Activated gamma-delta T cell treated with anti-CD3 and anti-CD28 coated beads, Interleukin-2, amount 50 U/mL, for 16 hours (primary cell): ENCODE data around the gene CDYL2.

Source experiments
- DNase-seq: peaks from one replicate; pipeline ENCODE4 v3.0.0-alpha.2; 2020; ENCODE audit warnings: low read depth

Gene CDYL2

GRCh38 chr16:80704751-80705505 is 99.5 kb downstream of the CDYL2 start:
- no peak for DNase-seq

DNA sequence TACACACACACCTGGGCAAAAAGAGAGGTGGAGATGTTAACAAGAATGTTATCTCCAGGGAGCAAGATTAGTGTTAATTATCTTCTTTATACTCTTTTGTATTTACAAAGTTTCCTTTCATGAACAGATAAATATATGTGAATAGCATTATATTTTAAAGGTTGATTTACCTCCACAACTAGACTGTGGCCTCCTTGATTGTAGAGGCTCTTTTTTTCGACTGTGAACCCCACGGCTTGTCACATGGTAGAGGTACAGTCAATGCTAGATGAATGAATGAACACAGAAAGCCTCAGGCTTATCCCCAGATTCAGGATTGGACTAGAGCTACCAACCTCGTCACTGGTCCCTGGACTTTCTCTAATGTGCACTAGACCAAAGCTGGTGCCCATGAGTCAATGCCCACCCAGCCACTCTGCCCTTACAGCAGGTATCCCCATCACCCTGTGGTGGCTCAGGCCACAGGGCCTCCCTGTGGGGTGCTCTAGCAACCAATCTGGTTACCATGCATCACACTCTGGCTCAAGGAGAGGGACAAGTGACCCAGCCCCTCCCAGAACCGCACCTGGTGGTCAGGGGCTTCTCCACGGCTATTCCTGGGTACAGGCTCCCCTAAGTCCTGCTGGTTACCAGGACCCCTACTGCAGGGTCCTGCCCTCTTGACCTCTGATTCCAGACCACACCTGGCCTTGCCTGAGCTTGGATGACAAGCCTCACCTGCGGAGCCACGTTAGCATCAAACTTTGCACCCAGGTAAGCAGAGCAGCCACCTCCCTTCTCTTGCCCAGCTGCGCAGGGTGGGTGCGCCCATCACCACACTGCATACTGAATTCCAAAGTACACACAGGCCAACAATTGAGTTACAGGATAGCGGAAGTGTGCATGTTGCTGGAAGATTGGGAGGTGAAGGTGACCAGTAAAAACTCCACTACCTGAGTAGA is 101.0 kb downstream of the CDYL2 start:
- no peak for DNase-seq

DNA sequence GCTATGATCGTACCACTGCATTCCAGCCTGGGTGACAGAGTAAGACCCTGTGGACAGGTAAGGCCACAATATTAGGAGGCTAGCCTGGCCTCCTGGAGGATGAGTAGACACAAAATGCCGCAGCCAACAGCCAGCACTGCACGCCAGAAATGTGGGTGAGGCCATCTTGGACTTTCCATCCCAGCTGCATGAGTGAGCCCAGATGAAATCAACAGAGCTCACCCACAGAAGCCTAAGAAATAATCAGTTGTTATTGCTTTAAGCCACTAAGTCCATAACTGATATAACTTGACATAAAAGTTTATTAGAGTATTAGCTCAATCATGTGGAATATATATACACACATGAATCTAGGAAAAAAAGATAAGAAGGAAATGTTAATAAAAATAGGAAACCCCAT is 101.7 kb downstream of the CDYL2 start:
- no peak for DNase-seq

DNA sequence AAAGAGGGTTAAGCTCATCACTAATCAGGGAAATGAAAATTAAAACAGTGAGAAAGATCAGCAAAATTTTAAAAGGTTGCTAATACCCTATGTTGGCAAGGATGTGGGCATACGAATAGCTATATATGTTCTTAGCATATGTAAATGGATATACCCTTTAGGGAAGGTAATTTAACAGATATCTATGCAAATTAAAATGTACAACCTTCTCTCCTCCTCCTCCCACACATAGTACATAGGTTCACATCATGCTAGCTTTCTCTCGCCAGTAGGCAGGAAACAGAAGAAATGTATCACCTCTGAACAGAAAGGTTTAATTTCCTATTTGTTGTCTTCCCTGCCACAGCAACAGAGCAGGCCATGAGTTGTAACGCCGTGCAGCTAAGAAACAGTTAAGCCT is 103.8 kb downstream of the CDYL2 start:
- DNase-seq, result no peak

GRCh38 chr16:80695020-80695419 is 109.4 kb downstream of the CDYL2 start:
- DNase-seq, result no peak

DNA sequence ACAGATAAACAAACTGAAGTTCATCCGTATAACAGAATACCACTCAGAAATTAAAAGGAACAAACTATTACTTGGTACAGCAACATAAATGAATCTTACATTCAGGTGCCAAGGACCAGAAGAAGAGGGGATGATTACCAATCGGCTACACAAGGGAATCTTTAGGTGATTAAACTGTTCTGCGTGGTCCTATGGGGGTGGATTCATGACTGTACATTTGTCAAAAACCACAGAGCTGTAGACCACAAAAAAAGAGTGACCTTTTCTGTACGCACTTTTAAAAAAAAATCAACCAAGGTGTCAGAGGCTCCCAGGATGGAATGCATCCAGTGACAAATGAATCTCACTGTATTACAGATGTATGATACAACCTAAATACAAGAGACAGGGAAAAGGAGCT is 110.8 kb downstream of the CDYL2 start:
- DNase-seq, result no peak

- no peak for DNase-seq
Measured at GRCh38 chr16:80692270-80692669, 112.1 kb downstream of the CDYL2 start.

DNA sequence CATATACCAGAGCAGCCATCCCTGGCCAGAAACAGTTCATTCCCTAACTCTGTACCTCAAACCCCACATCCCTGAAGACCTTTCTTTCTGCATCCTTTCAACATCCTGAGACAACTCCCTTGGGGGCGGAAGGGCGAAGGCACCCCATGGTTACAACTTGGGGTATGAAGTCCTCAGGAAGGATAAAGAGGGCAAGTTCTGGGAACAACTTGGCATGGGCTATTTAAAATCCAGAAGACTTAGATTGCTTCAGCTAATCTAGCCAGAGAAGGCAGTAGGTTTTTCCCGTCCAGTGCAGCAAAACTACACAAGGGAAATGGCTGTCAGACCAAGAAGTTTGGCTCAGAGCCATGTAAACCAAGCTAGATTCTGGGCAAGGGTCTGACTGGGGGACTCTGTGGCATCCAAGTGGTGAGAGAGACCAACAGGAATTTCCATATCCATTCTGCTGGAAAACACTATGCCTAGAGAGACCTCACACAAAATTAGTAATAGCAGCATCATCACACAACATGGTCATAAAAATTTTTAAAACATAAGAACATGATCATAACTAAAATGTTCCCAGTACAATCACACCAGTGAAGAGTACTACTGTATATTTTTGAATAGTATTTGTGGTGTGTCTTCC is 113.2 kb downstream of the CDYL2 start:
- DNase-seq, result no peak

- DNase-seq, result no peak
Measured at GRCh38 chr16:80689487-80689886, 114.9 kb downstream of the CDYL2 start.

DNA sequence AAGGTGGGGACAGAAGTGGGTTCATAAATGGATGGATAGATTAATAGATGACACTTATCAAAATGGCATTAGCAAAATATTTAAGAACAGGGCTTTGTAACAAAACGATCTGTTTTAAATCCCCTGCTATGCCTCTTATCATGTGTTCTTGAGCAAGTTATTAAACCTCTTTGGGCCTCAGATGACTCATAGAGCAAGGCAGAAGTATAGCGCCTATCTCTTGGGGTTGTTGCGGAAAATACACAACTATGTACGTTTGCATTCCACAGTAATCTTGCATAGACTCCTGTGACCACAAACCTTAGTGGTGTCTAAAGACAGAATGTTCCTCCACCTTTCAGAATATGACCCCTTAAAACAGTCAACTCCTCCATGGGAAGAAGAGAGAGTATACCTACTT is 116.8 kb downstream of the CDYL2 start:
- no peak for DNase-seq

DNA sequence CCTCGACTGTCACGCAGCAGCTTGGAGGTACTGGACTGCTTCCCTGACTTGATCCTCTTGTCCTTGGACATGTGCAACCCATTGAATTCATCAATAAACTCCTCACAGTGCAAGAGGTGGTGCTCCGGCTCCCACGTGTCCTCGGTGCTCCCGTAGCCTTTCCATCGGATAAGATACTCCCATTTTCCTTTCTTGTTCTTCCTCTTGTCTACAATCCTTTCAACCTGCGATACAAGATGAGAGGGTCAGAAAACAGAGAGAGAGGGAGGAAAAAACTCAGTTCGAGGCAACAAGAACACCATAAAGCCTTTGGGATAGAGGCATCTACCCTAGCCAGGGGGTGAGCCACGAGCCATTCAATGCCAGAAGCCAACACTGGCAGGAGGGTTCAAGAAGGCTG is 119.5 kb downstream of the CDYL2 start:
- DNase-seq, result no peak

DNA sequence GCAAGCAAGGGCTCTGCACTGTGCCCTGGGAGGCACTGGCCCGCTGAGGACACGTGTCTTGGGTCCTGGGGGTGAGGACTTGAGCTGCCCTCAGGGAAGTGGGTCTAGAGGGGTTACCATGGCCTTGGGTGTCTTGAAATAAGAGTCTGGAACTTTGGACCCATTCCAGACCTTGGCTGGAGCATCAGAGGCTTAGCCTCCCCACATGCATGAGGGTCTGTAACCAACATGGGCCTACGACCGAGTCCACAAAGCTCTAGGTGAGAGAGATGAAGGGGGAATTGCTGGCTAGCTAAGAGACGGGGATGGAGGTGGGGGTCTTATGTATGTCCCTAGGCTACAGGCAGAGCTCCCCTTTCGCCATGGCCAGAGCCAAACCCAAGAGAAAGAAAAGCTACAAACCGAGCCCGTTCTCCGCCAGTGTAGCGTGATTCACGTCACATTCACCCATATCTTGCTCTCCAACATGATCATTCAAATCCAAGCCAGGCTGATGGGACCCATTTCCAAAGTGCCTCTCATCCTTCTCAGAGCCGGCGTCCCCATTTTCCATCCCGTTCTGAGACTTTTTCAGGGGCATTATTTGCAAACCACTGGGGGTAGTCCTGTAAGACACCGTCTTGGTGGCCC is 120.1 kb downstream of the CDYL2 start:
- DNase-seq, result no peak

DNA sequence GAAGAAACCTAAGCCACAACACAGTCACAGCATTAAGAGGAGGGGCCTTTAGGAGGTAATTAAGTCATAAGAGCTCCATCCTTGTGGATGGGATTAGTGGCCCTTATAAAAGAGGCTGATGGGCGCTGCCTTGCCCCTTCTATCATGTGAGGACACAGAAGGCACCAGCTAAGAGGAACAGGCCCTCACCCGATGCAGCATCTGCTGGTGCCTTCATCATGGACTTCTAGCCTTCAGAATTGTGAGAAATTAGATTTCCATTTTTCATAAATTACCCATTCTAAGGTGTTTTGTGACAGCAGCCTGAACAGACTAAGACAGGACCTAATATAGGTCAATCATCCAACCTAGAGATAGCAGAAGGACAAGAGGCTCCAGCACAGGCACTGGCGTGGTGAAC is 120.8 kb downstream of the CDYL2 start:
- no peak for DNase-seq

DNA sequence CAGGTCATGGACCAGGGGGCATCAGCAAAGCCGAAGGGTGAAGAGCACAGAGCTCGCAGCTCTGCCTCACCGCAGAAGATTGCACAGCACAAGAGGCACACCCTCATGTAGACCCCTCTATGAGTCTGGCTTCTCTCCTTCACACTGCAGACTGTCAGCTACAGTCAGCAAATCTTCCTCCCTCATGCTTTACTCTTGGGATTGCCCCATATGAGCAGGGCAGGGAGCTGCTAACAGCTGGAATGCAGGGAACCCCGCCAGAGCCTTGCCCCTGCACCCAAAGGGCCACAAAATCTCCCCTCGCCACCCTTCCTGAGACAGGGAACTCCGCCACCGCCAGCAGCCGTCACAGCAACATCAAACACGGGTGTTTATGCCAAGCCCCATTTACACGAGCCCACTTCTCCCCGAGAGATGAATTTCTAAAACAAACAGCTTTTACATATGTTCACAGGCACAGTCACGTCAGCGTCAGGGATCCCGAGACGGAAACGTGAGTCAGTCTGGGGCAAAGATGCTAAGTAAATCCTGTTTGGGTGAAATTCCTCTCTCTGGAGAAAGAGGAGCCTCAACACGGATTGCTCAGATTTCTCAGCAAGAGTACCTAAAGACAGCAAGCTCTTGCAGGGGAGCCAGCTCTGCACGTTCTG is 121.9 kb downstream of the CDYL2 start:
- DNase-seq, result no peak

- DNase-seq, result no peak
Measured at GRCh38 chr16:80681436-80681835, 123.0 kb downstream of the CDYL2 start.

DNA sequence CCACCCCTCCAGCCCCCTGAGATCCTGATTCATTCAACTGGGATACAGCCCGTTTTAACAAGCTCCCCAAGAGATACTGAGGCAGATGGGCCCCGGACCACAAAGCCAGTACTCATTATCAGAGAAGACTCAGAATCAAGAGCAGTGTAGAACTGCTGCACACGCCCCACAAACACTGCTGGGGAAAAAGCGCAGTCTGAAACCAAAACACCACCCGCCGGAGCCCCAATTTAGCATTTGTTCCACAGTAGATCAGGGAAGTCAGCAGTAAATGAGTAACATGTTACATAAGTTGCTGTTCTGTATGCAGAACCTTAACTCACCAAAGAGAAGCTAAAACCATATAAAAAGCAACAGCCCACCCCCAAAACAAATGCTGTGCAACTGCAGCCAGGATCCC is 123.6 kb downstream of the CDYL2 start:
- no peak for DNase-seq

GRCh38 chr16:80680046-80680445 is 124.4 kb downstream of the CDYL2 start:
- DNase-seq, result no peak

- no peak for DNase-seq
Measured at GRCh38 chr16:80674884-80675283, 129.5 kb downstream of the CDYL2 start.

GRCh38 chr16:80672379-80672778 is 132.0 kb downstream of the CDYL2 start:
- DNase-seq, result no peak

- no peak for DNase-seq
Measured at GRCh38 chr16:80671281-80671849, 133.0 kb downstream of the CDYL2 start.

DNA sequence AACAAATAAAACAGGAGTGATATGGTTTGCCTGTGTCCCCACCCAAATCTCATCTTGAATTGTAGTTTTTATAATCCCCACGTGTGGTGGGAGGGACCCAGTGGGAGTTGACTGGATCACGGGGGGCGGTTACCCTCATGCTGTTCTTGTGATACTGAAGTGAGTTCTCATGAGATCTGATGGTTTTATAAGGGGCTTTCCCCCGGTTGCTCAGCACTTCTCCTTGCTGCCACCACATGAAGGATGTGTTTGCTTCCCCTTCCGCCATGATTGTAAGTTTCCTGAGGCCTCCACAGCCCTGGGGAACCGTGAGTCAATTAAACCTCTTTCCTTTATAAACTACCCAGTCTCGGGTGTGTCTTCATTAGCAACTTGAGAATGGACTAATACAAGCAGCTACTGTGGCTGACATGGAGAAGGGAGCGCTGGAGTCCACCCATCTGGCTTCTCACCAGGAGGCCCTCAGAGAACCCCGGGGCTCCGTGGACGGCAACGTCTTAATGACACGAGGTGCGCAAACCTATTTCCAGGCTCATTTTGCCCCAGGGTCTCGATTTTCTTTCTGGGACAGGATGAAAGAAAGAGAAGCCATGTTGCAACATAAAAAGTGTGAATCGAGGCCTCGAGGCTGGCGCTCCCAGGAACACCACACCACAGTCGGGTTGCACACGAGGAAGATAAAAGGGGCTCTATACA is 134.1 kb downstream of the CDYL2 start:
- DNase-seq, result no peak
